SK-N-SH treated with all-trans-retinoic acid at 6 μM for 48 hours (cell line): ENCODE results near the gene DNAJC6.

ENCODE experiments used
- TCF4 ChIP-seq: fragments of 250-450 bp; sonication (Bioruptor Pico); IDR thresholded peaks from 2 replicates; pipeline ENCODE4 v1.8.0; 2021; ENCODE audit warnings: mild to moderate bottlenecking, moderate library complexity, borderline replicate concordance
- ZNF565 ChIP-seq: fragments of 450-650 bp; formaldehyde crosslinking; conservative IDR thresholded peaks from 2 replicates; pipeline ENCODE4 v1.5.0; 2020; ENCODE audit warnings: low read depth, mild to moderate bottlenecking, moderate library complexity
- TF ChIP-seq, protein P1 (sequence below): fragments of 250-450 bp; sonication (Bioruptor Pico); IDR thresholded peaks from 2 replicates; pipeline ENCODE4 v1.8.0; 2020; ENCODE audit warnings: mild to moderate bottlenecking, moderate library complexity, borderline replicate concordance

- TF ChIP-seq, protein P1, sequence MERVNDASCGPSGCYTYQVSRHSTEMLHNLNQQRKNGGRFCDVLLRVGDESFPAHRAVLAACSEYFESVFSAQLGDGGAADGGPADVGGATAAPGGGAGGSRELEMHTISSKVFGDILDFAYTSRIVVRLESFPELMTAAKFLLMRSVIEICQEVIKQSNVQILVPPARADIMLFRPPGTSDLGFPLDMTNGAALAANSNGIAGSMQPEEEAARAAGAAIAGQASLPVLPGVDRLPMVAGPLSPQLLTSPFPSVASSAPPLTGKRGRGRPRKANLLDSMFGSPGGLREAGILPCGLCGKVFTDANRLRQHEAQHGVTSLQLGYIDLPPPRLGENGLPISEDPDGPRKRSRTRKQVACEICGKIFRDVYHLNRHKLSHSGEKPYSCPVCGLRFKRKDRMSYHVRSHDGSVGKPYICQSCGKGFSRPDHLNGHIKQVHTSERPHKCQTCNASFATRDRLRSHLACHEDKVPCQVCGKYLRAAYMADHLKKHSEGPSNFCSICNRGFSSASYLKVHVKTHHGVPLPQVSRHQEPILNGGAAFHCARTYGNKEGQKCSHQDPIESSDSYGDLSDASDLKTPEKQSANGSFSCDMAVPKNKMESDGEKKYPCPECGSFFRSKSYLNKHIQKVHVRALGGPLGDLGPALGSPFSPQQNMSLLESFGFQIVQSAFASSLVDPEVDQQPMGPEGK: no peak
- TF ChIP-seq TCF4: no peak
- TF ChIP-seq ZNF565 (CRISPR knock-in tag): no peak
Measured at GRCh38 chr1:65409314-65409713, 100.0 kb downstream of the DNAJC6 start.
